Measurements from ENCODE around the gene ROBO1.

ROBO1 gene

GRCh38 chr3:78919021-78919755, 848.6 kb downstream of the ROBO1 start:
- no peak overlapping the region for H3K4me3 ChIP-seq (ENCODE audit: control insufficient read depth, low read depth, low read length)
- TF ChIP-seq CTCF (IDR thresholded peaks at IDR 0.05; ENCODE audit: control insufficient read depth, insufficient read depth, low read depth, low read length, missing control alignments), result no peak
- peak; percentile 89 for DNase-seq (ENCODE audit: low read depth)

- H3K4me3 ChIP-seq (ENCODE audit: control insufficient read depth, low read depth, low read length), result no peak overlapping the region
- no peak for TF ChIP-seq CTCF (IDR thresholded peaks at IDR 0.05; ENCODE audit: control insufficient read depth, insufficient read depth, low read depth, low read length, missing control alignments)
- DNase-seq (ENCODE audit: low read depth), result peak; percentile 29
Measured at GRCh38 chr3:78918361-78919020, 849.3 kb downstream of the ROBO1 start.

- H3K4me3 ChIP-seq (ENCODE audit: control insufficient read depth, low read depth, low read length), result no peak overlapping the region
- DNase-seq (ENCODE audit: low read depth), result no peak
- TF ChIP-seq CTCF (IDR thresholded peaks at IDR 0.05; ENCODE audit: control insufficient read depth, insufficient read depth, low read depth, low read length, missing control alignments), result no peak
Measured at GRCh38 chr3:78917536-78917935, 850.3 kb downstream of the ROBO1 start.

GRCh38 chr3:78913711-78914110, 854.1 kb downstream of the ROBO1 start:
- no peak for DNase-seq (ENCODE audit: low read depth)
- H3K4me3 ChIP-seq (ENCODE audit: control insufficient read depth, low read depth, low read length), result no peak overlapping the region
- TF ChIP-seq CTCF (IDR thresholded peaks at IDR 0.05; ENCODE audit: control insufficient read depth, insufficient read depth, low read depth, low read length, missing control alignments), result no peak

GRCh38 chr3:78912687-78913086, 855.1 kb downstream of the ROBO1 start:
- no peak for TF ChIP-seq CTCF (IDR thresholded peaks at IDR 0.05; ENCODE audit: control insufficient read depth, insufficient read depth, low read depth, low read length, missing control alignments)

GRCh38 chr3:78912259-78912658, 855.5 kb downstream of the ROBO1 start:
- no peak overlapping the region for H3K4me3 ChIP-seq (ENCODE audit: control insufficient read depth, low read depth, low read length)
- DNase-seq (ENCODE audit: low read depth), result no peak
- TF ChIP-seq CTCF (IDR thresholded peaks at IDR 0.05; ENCODE audit: control insufficient read depth, insufficient read depth, low read depth, low read length, missing control alignments), result no peak

More at GRCh38 chr3:78912687-78913086, 855.1 kb downstream of the ROBO1 start:
- H3K4me3 ChIP-seq (ENCODE audit: control insufficient read depth, low read depth, low read length), result no peak overlapping the region
- DNase-seq (ENCODE audit: low read depth), result no peak
